ENCODE results near the gene FGF9.

DNA sequence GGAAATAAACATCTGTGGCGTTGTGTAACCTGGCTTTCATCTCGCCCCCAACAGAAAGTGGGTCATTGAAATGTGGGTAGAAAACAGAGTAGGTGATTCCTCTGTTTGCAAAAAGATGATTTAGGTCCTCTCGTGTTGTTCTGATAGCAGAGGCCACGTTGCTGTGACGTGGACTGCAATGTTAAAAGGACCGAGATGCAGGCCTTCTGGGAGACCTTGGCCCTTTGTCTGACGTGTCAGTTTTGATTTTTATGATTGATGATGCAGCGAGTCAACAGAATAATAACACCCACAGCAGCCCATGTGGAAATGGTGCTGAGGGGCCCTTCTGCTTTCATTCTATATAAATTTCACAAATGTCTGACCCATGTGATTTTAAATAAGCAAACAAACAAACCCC lies 68.9 kb downstream of the FGF9 start:
- TF ChIP-seq, protein P1, sequence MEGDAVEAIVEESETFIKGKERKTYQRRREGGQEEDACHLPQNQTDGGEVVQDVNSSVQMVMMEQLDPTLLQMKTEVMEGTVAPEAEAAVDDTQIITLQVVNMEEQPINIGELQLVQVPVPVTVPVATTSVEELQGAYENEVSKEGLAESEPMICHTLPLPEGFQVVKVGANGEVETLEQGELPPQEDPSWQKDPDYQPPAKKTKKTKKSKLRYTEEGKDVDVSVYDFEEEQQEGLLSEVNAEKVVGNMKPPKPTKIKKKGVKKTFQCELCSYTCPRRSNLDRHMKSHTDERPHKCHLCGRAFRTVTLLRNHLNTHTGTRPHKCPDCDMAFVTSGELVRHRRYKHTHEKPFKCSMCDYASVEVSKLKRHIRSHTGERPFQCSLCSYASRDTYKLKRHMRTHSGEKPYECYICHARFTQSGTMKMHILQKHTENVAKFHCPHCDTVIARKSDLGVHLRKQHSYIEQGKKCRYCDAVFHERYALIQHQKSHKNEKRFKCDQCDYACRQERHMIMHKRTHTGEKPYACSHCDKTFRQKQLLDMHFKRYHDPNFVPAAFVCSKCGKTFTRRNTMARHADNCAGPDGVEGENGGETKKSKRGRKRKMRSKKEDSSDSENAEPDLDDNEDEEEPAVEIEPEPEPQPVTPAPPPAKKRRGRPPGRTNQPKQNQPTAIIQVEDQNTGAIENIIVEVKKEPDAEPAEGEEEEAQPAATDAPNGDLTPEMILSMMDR (conservative IDR thresholded peaks at IDR 0.05 in 1 of 2, IDR thresholded peaks at IDR 0.05 in 1 of 2; ENCODE audit: extremely low read depth in 1 of 2, insufficient read depth in 1 of 2, low read depth in 1 of 2, low read length in 2 of 2) = no peak
- TF ChIP-seq EZH2 (IDR thresholded peaks at IDR 0.05; ENCODE audit: borderline replicate concordance, low read length) = no peak
